Keratinocyte (primary cell): Measurements from ENCODE around the gene SAMD3. TPM values are rescaled to one million over a fixed set of nuclear protein-coding genes. Genes with fewer than 3 reads are reported as not detected.

Experiments used
- DNase-seq: peaks from one replicate; pipeline ENCODE4 v3.0.0-alpha.2; 2011; ENCODE audit warnings: low read depth, missing footprints, low spot score
- FAIRE-seq: peaks from 2 replicates; lab custom pipeline; 2011; peaks lifted over from hg19 to GRCh38; lab: Jason Lieb, UNC
- H2AFZ ChIP-seq: 2 replicates; pipeline ENCODE4 v1.6.0; 2012; ENCODE audit warnings: low read length, control low read depth, inconsistent platforms; ENCODE audit not compliant: control insufficient read depth
- H3K27ac ChIP-seq: 2 replicates; pipeline ENCODE4 v1.5.1; 2011; ENCODE audit warnings: low read length; ENCODE audit not compliant: control insufficient read depth, insufficient read depth
- H3K27me3 ChIP-seq: 3 replicates; pipeline ENCODE4 v1.6.0; 2011; ENCODE audit warnings: low read length; ENCODE audit not compliant: control insufficient read depth, insufficient read depth; ENCODE audit errors: extremely low read depth
- H3K36me3 ChIP-seq, 2 experiments: 2 replicates in 1 of 2; 3 replicates in 1 of 2; pipeline ENCODE4 v1.5.1; 2011; ENCODE audit warnings: low read length in 2 of 2, mild to moderate bottlenecking in 1 of 2; ENCODE audit not compliant: control insufficient read depth in 2 of 2, insufficient read depth in 2 of 2; ENCODE audit errors: extremely low read depth in 1 of 2
- H3K4me1 ChIP-seq: 3 replicates; pipeline ENCODE4 v1.5.1; 2011; ENCODE audit warnings: low read length; ENCODE audit not compliant: control insufficient read depth, insufficient read depth; ENCODE audit errors: extremely low read depth
- H3K4me2 ChIP-seq: 3 replicates; pipeline ENCODE4 v1.6.0; 2011; ENCODE audit warnings: low read depth, low read length; ENCODE audit not compliant: control insufficient read depth, insufficient read depth; ENCODE audit errors: extremely low read depth
- H3K4me3 ChIP-seq, 3 experiments: fragments of 200-600 bp in 1 of 3; sonication (generic) in 1 of 3; 2 replicates in 2 of 3; 3 replicates in 1 of 3; pipeline ENCODE4 v1.5.1; 2011 to 2016; ENCODE audit warnings: low read length in 3 of 3, mild to moderate bottlenecking in 3 of 3, control low read depth in 2 of 3, inconsistent platforms in 1 of 3, low read depth in 1 of 3, mixed read lengths in 1 of 3, mixed run types in 1 of 3, moderate library complexity in 1 of 3; ENCODE audit not compliant: control insufficient read depth in 2 of 3, insufficient read depth in 2 of 3; ENCODE audit errors: extremely low read depth in 1 of 3
- H3K79me2 ChIP-seq: 2 replicates; pipeline ENCODE4 v1.6.0; 2012; ENCODE audit warnings: low read length; ENCODE audit not compliant: control insufficient read depth, insufficient read depth
- H3K9ac ChIP-seq: 3 replicates; pipeline ENCODE4 v1.6.0; 2011; ENCODE audit warnings: low read length; ENCODE audit not compliant: control insufficient read depth, insufficient read depth; ENCODE audit errors: extremely low read depth
- H3K9me1 ChIP-seq: 3 replicates; pipeline ENCODE4 v1.6.0; 2011; ENCODE audit warnings: low read length; ENCODE audit not compliant: control insufficient read depth, insufficient read depth; ENCODE audit errors: extremely low read depth
- H3K9me3 ChIP-seq: 2 replicates; pipeline ENCODE4 v1.5.1; 2012; ENCODE audit warnings: low read depth, low read length; ENCODE audit not compliant: control insufficient read depth
- H4K20me1 ChIP-seq: 3 replicates; pipeline ENCODE4 v1.6.0; 2011; ENCODE audit warnings: low read length; ENCODE audit not compliant: control insufficient read depth, insufficient read depth; ENCODE audit errors: extremely low read depth
- EZH2 ChIP-seq: IDR thresholded peaks from one replicate; pipeline ENCODE4 v1.6.1; 2012; ENCODE audit warnings: inconsistent platforms, mild to moderate bottlenecking, low read length, moderate library complexity
- dilution Hi-C: fragments of 300-500 bp; cut with MboI; formaldehyde crosslinking; loops from one replicate; pipeline ENCODE4 v1.7.0; 2020; ENCODE audit warnings: low sequenced_read_pairs; ENCODE audit not compliant: extremely low pct_ligation_motif_present
- polyA plus RNA-seq, 5 experiments: library from polyadenylated mRNA; depleted of rRNA in 3 of 5; stranded (reverse) in 3 of 5; stranded (forward) in 1 of 5; unstranded in 1 of 5; fragments of >200 nt; gene quantifications; 1 replicate in 1 of 5; 2 replicates in 3 of 5; 3 replicates in 1 of 5; pipeline versions ENCODE4 v1.2.1 to v1.2.3, GENCODE V29; 2011 to 2012; ENCODE audit warnings: missing spikeins in 2 of 5, low read depth in 1 of 5, low replicate concordance in 1 of 5
- TF ChIP-seq, protein P1 (sequence below), 3 experiments: IDR thresholded peaks in 1 of 3; conservative IDR thresholded peaks in 1 of 3; optimal IDR thresholded peaks in 1 of 3; 2 replicates in 2 of 3; 3 replicates in 1 of 3; pipeline versions ENCODE3 to v1.5.1; 2011; ENCODE audit warnings: low read length in 3 of 3, mild to moderate bottlenecking in 3 of 3, moderate library complexity in 2 of 3, control low read depth in 1 of 3, inconsistent platforms in 1 of 3; ENCODE audit not compliant: insufficient read depth in 2 of 3; ENCODE audit errors: extremely low read depth in 1 of 3

The SAMD3 gene
- polyA plus RNA-seq, 1 donor (not counting 4 experiments of a cell fraction or from before 2014, with no cell fraction given): 5.4 TPM

DNA sequence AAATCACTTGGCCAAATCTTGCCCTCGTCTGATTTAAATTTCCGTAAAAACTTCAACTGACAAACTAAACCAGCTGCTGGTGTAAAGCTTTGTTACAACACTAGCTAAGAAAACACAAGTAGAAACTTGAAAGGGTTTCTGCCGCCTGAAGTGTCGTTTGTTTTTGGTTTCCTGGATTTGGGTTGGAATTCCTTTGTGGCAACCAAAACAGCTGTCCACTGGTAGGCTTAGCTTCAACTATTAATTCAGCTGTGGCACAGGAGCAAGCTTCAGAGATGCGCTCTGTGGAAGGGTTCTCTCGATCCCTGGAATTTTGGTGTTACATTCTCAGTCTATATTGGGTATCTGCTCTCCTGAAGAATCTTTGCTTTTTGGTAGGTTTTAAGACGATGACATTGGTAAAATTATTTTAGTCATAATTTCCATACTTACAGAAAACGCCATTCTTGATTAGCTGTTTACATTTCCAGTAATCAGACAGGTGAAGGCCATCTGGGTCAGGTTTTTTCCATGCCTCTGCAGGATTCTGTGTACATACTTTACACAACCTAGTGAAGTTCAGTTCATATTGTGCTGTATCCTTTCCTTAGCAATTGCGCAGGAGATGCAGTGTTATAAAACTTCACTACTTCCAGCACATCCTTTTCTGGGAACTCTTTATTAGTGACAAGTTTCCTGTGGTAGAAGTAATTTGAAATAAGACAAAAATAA lies 29.9 kb upstream of the SAMD3 start:
- no peaks in the 10 kb centered on the region for H3K79me2 ChIP-seq
- H3K4me1 ChIP-seq: no peaks in the 10 kb centered on the region
- no peaks in the 10 kb centered on the region for H4K20me1 ChIP-seq
- no peaks in the 10 kb centered on the region for H3K36me3 ChIP-seq
- TF ChIP-seq, protein P1, sequence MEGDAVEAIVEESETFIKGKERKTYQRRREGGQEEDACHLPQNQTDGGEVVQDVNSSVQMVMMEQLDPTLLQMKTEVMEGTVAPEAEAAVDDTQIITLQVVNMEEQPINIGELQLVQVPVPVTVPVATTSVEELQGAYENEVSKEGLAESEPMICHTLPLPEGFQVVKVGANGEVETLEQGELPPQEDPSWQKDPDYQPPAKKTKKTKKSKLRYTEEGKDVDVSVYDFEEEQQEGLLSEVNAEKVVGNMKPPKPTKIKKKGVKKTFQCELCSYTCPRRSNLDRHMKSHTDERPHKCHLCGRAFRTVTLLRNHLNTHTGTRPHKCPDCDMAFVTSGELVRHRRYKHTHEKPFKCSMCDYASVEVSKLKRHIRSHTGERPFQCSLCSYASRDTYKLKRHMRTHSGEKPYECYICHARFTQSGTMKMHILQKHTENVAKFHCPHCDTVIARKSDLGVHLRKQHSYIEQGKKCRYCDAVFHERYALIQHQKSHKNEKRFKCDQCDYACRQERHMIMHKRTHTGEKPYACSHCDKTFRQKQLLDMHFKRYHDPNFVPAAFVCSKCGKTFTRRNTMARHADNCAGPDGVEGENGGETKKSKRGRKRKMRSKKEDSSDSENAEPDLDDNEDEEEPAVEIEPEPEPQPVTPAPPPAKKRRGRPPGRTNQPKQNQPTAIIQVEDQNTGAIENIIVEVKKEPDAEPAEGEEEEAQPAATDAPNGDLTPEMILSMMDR (optimal IDR thresholded peaks at IDR 0.05 in 1 of 3, IDR thresholded peaks at IDR 0.05 in 1 of 3, conservative IDR thresholded peaks at IDR 0.05 in 1 of 3; ENCODE audit: extremely low read depth in 1 of 3, insufficient read depth in 2 of 3, low read length in 3 of 3): no peak
- no peak for TF ChIP-seq EZH2
- no peaks in the 10 kb centered on the region for H3K9me1 ChIP-seq
- FAIRE-seq (peak; percentile 39), DNase-seq (no peak)
- no peak overlapping the region for H2AFZ ChIP-seq
- no peak overlapping the region for H3K4me3 ChIP-seq
- H3K4me2 ChIP-seq: no peak overlapping the region
- no peaks in the 10 kb centered on the region for H3K9me3 ChIP-seq
- H3K27ac ChIP-seq: no peak overlapping the region
- dilution Hi-C loops: no loop called here
- H3K9ac ChIP-seq: no peak overlapping the region
- H3K27me3 ChIP-seq: no peaks in the 10 kb centered on the region

DNA sequence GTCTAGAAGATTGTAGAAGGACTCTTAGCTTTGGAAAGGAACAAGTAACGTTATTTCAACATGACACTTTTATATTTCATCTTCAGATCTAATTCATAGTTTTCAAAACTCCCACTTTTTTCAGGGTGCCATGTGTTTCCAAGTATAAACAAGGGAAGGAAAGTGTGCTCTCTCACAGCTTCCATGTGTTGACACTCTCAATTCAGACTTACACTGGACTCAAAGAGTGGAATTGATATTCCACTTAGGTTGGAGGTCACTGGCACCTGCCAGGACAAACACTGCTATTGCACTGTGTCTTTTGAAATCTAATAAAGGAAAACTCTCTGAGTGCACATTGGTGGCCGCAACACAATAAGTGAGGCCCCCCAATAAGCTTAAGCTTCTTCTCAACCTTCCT lies 22.5 kb upstream of the SAMD3 start:
- dilution Hi-C loops: no loop called here
- Histone ChIP-seq H4K20me1 (no peaks in the 10 kb centered on the region), H2AFZ (no peak overlapping the region), H3K27ac (no peak overlapping the region), H3K27me3 (no peaks in the 10 kb centered on the region), H3K79me2 (no peaks in the 10 kb centered on the region), H3K9ac (no peak overlapping the region), H3K4me2 (no peak overlapping the region), H3K4me1 (peaks cover 4% of the 10 kb centered on the region), H3K9me1 (peaks cover 2% of the 10 kb centered on the region), H3K4me3 (no peak overlapping the region), H3K9me3 (no peaks in the 10 kb centered on the region), H3K36me3 (no peaks in the 10 kb centered on the region)
- DNase-seq (no peak), FAIRE-seq (no peak)
- TF ChIP-seq, protein P1 (optimal IDR thresholded peaks at IDR 0.05 in 1 of 3, IDR thresholded peaks at IDR 0.05 in 1 of 3, conservative IDR thresholded peaks at IDR 0.05 in 1 of 3; ENCODE audit: extremely low read depth in 1 of 3, insufficient read depth in 2 of 3, low read length in 3 of 3): no peak
- TF ChIP-seq EZH2: no peak
